HL-60/S4 (cell line): Measurements from ENCODE around the gene RNF7.
"Not testable (repeated sequence)": the region's sequence is repeated elsewhere in the genome, so short reads cannot be mapped to it uniquely, and the experiment has no call there.

Source experiments
- in situ Hi-C: fragments of 300-500 bp; cut with MboI; formaldehyde crosslinking; loops from 2 replicates; pipeline ENCODE4 v1.14.3; 2022; ENCODE audit warnings: low sequenced_read_pairs

The RNF7 gene

DNA sequence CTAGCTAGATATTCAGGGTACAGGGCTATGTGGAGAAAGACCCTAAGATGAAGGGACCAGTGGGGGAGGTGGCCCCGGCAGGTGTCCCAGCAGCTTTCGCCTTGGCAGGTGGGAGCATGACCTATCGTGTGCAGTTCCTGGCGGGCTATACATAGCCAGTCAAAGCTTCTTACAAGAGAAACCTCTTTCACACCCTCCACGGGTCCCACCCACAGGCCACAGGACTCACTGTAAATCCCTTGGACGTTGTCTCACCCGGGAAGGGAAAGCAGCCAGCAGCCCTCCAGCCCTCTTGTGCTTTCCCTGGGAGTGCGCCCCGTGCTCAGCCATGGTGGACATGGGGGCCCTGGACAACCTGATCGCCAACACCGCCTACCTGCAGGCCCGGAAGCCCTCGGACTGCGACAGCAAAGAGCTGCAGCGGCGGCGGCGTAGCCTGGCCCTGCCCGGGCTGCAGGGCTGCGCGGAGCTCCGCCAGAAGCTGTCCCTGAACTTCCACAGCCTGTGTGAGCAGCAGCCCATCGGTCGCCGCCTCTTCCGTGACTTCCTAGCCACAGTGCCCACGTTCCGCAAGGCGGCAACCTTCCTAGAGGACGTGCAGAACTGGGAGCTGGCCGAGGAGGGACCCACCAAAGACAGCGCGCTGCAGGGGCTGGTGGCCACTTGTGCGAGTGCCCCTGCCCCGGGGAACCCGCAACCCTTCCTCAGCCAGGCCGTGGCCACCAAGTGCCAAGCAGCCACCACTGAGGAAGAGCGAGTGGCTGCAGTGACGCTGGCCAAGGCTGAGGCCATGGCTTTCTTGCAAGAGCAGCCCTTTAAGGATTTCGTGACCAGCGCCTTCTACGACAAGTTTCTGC lies 40.1 kb downstream of the RNF7 start:
- in situ Hi-C loops = no loop called here

DNA sequence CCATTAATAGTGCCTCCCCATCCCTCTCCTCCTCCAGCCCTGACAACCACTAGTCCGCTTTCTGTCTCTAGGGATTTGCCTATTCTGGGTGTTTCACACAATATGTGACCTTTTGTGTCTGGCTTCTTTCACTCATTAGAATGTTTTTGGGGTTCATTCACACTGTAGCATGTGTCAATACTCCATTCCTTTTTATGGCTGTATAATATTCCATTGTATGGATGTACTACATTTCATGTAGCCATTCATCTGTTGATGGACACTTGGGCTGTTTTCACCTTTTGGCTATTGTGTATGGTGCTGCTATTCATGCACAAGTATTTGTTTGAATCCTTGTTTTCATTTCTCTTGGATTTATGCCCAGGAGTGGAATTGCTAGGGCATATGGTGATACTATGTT lies 41.6 kb downstream of the RNF7 start:
- in situ Hi-C loops = no loop called here

DNA sequence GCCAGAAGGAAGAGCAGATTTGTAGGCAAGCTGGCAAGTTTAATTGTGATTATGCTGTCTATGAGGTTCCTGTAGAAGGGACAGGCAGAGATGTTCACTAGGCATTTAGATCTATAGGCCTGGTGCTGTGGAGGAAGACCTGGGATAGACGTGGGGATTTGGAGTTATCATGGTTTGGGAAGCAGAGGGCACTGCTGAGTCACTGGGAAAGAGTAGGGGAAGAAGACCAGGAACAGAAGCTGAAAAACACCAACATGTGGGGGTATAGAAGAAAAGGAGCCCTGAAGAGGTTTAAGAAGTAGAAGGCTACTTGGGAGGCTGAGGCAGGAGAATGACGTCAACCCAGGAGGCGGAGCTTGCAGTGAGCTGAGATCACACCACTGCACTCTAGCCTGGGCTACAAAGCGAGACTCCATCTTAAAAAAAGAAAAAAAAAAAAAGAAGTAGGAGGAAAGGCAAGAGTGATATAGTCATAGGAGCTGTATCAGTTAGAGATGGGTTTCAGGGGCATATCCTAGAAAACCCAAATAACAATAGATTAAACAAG lies 44.4 kb downstream of the RNF7 start:
- in situ Hi-C loops = no loop called here

DNA sequence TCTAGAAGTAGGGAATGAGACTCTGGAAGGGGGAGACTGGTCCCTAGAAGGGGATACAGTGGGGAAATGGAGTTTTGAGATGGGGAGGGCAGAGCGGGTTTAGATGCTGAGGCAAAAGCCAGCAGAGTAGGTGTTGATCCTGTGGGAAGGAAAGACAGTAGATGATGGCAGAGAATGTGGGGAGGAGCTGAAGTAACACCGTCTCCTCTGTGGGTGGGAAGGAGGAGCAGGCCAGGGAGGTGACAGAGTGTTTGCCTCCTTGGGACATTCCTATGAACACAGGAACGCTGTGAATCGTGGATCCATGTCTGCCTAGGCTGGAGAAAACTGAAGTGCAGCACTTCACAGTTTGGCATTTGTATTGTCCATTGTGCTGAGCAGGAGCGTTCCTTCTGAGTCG lies 45.5 kb downstream of the RNF7 start:
- in situ Hi-C loops = no loop called here

DNA sequence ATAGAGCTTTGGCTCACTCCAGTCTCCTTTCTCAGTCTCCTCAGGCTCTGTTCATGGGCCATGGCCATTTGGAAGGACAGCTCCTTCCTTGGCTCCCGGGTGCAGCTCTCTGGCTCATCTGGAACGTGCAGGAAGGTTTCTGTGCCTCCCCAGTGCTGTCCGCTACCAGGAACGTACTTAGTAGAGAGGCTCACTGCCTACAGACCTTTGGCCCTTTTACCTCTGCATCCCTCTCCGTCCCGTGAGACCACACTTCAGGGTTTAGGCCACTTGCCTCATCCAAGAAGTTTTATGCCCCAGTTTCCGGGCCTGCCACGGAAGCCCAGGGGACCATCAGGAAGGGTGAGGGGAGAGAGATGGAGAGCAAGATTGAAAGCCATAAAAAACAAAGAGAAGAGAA lies 46.0 kb downstream of the RNF7 start:
- in situ Hi-C loops = no loop called here

DNA sequence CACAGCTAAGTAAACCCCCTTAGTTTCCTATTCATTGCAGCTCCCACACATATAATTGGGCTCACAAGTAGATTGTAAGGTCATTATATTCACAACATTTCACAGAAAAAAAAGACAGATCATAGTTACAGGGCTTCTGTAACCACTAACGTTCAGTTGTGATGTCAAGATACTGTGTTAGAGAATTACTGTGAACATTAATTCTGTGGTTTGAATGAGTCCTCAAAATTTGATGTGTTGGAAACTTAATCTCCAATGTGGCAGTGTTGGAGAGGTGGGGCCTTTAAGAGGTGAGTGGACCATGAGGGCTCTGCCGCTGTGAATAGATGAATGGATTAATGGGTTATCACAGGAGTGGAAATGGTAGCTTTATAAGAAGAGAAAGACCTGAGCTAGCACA lies 46.4 kb downstream of the RNF7 start:
- in situ Hi-C loops = no loop called here

DNA sequence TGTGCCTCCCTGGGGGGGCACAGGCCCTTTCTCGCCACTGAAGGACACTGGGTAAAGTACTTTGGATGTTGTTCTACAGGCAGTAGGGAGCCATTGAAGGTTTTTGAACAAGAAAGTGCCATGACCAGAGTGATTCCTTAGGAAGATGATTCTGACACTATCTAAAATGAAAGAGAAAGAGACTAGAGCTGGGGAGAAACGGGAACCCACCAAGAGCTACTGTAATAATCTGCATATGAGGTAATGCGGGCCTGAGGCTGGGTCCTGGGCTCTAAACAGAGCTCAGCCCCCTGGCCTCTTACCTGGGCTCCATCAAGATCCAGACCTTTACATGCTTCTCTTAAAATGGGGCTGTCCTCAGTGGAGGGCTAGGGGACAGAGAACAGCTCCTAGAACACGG lies 50.1 kb downstream of the RNF7 start:
- in situ Hi-C loops = no loop called here

DNA sequence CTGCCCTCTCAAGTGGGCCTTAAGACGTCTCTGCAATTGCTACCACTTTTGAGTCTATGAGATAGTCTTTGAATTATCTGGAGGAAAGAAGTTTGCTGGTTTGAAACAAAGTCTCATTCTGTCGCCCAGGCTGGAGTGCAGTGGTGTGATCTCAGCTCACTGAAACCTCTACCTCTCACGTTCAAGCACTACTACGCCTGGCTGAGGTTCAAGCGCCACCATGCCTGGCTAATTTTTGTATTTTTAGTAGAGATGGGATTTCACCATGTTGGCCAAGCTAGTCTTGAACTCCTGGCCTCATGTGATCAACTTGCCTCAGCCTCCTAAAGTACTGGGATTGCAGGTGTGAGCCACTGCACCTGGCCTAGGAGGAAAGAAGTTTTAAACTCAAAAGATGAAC lies 50.7 kb downstream of the RNF7 start:
- in situ Hi-C loops = not testable (repeated sequence)

DNA sequence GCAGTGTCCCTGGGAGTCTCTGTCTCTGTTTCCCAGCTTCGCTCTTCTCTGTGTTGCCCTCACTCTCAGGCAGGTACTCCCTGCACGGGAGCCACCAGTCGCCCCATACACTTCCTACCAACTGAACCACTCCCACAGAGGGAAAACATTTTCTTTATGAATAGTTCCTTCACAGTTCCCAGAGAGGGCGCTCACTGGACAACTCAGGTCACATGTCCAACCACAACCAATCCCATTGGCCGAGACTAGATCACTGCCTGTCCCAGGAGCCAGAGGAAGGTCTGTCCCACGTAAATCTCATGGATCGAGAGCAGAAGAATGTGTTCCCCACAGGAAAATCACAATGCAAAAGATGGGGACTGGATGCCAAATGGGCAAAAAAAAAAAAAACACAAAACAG lies 51.2 kb downstream of the RNF7 start:
- in situ Hi-C loops = no loop called here

DNA sequence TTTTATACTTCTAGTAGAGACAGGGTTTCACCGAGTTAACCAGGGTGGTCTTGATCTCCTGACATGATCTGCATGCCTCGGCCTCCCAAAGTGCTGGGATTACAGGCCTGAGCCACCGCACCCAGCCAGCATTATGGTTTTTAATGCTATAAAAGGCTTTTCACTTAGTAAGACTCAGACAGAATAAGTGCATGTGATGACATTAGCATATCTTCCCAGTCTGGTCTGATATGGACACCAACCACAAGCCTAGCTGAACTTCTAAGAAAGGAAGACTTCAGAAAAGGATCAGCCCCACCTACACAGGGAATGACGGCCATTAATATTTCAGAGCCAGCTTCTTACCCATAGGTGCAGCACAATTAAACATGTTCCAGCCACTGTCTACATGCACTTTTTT lies 52.1 kb downstream of the RNF7 start:
- in situ Hi-C loops = no loop called here

DNA sequence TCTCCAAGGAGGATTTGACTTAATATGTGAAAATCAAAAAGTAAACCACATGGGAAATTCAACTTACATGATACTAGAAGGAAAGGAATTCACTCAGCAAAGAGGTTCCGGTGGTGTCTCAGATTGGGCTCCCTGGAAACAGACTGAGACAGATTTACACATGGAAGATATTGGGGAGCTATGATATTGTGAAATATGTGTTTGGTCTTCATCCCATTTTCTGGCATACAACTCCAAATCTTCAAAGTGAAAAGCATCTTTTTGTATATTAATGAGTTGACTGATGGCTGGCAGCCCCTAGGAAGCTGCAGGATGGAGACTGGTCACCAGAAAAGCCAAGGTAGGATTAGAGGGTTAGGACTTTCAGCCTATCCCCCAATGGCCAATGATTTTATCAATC lies 54.4 kb downstream of the RNF7 start:
- in situ Hi-C loops = no loop called here

DNA sequence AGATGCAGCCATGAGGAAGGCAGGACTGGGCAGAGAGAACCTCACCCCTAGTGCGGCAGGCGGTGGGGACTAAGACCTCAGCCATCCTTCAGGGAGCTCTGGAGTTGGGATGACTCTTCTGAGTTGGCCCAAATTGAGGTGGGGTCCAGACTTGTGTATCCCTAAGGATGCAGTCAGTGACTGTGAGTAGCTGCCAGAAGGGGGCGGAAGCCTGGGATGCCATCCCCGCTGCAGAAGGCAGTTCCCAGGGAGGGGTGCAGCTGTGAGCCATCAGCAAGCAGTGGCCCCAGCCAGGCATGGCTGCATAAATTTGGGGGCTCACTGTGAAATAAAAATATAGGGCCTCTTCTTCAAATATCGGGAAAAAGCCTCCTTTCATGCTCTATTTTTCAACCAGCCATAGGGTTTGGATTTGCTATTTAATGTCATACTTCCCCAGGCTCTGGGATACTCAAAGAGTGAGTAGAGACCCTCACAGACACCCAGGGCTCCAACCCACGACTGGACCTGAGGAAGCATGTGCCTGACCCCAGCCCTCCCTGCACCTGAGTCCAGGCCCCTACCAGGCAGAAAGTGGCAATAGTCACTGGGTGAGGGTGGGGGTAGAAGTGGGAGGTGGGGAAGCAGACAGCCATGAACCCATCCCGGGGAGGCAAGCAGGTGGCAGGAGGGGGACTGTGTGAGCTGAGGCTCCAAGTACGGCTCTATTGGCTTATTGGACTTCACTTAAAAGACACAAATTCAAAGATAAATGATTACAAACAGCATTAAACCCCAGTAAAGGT lies 55.6 kb downstream of the RNF7 start:
- in situ Hi-C loops = no loop called here

DNA sequence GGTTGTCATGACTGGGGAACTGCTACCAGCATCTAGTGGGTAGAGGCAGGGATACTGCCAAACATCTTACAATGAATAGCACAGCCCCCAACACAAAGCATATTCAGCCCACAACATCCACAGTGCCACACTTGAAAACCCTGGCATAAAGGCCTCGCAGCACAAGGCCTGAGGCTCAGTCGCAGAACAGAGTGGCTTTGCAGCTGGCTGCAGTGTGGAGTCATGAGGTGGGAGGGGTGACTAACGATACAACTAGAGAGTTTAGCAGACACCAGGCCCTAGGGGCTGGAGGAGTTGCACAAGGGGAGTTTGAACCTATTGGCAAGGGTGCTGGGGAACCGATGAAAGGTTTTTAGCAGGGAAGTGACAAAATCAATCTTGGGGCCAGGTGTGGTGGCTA lies 57.2 kb downstream of the RNF7 start:
- in situ Hi-C loops = no loop called here

DNA sequence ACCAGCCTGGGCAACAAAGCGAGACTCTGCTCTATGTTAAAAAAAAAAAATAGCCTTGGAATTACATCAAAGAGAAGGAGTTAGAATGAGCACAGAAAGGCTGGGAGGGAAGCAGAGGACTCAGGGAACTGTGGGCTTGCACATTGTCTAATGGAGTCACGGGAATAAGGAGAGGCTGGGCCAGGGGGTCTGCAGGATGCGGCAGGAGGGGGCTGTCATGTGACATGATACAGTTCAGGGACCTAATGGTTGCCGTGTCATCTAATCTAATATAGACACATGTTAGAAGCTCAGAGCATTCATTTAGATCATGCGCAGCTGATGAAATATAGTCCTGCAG lies 57.6 kb downstream of the RNF7 start:
- in situ Hi-C loops = no loop called here

DNA sequence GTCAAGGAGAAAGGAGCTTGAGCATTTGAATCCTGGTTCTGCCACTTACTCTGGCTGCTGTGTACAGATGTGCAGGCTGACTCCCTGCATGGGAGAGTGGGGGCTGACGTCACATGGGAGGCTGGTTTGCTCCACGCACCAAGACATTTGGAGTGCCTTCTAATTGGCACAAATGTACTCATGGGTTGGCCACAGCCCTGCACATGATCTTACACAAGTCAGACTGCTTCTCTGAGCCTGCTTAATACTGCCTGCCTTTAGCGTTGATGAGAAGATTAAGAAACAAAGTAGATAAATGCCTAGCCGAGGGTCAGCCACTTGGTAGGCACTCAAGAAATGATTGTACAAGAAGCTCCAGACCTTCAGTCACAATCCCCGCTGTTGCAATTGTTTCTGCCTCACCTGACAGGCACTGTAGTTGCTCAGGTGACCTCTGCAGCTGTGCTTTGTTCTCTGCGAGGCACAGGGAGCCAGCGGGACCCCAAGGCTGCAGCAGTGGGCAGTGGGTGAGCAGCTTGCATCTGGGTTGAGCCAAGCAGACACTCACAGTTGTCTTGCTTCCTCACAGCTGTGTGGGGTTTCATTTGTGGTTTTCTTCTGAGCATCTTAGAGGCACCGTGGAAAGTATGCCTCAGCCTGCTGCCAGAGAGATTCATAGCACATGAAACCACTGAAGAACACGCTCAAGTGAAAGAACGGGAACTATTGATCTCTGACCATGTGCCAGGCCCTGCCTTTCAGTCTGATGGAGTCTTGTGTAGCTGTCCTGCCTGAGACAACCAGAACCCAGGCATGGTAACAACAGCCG lies 58.2 kb downstream of the RNF7 start:
- in situ Hi-C loops = no loop called here
